IPS DF 4.7 (cell line): ENCODE measurements around the gene HHAT.
"Not testable (repeated sequence)": the region's sequence is repeated elsewhere in the genome, so short reads cannot be mapped to it uniquely, and the experiment has no call there.

Experiments used
- DNase-seq: peaks from one replicate; pipeline ENCODE4 v3.0.0-alpha.2; 2013; ENCODE audit warnings: low spot score; ENCODE audit errors: extremely low read depth

HHAT gene

DNA sequence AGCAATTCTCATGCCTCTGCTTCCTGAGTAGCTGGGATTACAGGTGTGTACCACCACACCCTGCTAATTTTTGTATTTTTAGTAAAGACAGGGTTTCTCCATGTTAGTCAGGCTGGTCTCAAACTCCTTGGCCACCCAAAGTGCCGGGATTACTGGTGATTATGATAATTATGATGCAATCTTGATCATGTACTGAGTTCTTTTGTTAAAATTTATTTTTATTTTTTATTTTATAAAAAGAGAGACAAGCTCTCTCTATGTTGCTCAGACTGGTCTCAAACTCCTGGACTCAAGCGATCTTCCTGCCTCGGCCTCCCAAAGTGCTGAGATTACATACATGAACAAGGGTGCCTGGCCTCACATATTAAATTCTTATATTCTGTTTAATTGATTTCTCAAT, 25.6 kb downstream of the HHAT start:
- DNase-seq = not testable (repeated sequence)

GRCh38 chr1:210358626-210359025, 29.9 kb downstream of the HHAT start:
- no peak for DNase-seq

DNA sequence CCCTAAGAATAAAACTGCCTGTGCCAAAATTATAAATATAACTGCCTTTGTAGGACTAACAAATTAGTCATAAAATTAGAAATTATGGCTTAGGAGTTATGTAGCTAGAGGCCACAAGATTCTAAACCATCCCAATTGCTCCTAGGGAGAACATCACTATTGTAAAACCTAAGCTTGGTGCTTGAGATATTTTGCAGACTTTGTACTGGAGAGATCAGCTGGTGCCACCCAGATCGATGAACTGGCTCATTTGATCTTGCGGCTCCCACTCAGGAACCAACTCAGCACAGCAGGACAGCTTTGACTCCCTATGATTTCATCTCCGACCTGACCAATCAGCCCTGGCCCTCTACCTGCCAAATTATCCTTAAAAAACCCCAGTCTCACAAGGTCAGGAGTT, 30.6 kb downstream of the HHAT start:
- DNase-seq = no peak

GRCh38 chr1:210360852-210361477, 32.3 kb downstream of the HHAT start:
- DNase-seq = no peak

DNA sequence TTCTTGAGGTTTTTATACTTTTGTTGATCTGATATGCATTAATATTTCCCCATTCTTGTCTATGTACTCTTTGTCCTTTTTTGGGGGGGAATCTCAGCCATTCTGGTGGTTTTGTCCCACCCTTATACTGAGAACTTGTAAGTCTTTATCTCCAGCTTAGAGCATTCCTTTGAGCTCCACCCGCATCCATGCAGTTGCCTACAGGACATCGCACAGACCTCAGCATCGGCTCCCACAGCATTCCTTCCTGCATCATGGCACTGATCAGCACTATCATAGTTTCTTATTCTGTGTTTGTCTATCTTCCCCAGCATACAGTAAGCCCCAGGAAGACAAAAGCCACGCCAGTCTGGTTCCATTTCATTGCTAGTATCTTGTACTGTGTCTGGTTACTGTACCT, 33.0 kb downstream of the HHAT start:
- DNase-seq = no peak

DNA sequence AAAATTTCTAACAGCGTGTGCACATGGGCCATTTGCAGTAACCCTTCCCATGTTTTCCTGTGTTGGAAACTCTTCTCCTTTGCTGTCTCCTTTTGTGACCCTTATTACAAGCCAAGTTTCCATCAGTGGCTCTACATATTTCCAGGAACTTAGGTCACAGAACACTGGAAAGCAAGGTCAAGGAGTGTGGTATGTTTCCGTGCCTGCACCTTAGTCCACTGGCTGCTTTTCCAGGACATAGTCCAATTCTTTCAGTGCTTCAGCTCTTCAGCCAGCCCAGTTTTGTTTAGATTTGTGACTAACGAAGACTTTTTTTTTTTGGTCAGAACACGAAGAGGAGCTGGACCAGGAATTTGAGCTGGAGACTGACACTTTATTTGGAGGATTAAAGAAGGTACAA, 33.8 kb downstream of the HHAT start:
- DNase-seq = no peak

- DNase-seq = no peak
Measured at GRCh38 chr1:210363119-210363518, 34.4 kb downstream of the HHAT start.

DNA sequence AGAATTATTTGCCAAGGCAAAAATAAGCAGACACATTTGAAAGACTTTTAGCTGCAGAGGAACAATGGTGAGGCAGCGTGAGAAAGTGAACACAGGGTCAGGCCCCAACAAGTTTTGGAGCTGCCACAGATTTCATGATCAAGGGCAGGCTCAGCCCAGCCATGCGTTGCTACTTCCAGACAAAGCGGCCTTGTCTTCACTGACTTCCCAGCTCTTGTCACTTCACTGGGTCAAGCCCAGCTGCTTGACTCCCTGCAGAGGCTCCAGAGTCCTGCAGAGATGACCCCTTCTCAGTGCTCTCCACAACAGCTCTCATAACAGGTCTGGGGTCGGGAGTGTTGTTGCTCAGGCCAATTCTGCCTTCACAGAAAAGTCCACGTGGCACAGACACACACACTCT, 35.8 kb downstream of the HHAT start:
- no peak for DNase-seq

- DNase-seq = no peak
Measured at GRCh38 chr1:210366767-210367166, 38.1 kb downstream of the HHAT start.

DNA sequence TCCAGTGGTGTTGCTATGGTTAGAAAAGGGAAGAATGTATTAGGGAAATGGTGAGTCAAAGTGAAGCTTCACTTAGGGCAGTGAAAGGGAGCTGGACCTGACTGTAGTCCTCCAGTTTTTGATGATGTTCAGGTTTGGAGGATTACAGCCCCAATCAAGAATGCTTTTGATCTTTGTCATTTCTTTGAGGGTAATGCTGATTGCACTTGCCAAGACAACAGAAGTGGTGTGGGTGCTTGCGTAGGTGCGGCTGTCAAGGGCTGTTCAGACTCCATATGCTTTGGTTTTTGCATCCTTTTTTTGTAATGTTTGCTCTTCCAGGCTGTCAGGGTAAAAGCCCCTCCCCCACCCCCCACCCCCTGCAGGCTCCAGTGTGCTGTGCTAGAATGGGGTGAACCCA, 38.9 kb downstream of the HHAT start:
- no peak for DNase-seq

GRCh38 chr1:210369425-210369824, 40.7 kb downstream of the HHAT start:
- DNase-seq = no peak

DNA sequence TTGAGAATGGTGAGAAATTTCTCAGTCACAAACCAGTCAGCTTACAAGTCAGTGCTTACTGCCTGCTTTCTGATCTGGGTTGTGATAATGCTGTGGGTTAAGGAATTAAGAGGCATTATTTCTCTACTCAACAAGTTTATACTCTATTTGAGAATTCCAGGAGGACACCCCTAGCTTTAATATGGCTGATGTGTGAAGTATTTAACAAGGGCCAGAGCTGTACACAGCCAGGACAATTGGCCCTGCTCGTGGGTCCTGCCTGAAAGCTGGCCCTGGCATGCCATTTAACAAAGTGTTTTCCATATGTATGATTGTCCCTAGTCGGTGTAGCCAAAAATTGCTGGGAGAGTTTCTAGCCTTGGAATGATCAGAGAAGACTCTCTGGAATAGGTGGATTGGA, 43.2 kb downstream of the HHAT start:
- no peak for DNase-seq

GRCh38 chr1:210372491-210372890, 43.8 kb downstream of the HHAT start:
- DNase-seq = no peak

DNA sequence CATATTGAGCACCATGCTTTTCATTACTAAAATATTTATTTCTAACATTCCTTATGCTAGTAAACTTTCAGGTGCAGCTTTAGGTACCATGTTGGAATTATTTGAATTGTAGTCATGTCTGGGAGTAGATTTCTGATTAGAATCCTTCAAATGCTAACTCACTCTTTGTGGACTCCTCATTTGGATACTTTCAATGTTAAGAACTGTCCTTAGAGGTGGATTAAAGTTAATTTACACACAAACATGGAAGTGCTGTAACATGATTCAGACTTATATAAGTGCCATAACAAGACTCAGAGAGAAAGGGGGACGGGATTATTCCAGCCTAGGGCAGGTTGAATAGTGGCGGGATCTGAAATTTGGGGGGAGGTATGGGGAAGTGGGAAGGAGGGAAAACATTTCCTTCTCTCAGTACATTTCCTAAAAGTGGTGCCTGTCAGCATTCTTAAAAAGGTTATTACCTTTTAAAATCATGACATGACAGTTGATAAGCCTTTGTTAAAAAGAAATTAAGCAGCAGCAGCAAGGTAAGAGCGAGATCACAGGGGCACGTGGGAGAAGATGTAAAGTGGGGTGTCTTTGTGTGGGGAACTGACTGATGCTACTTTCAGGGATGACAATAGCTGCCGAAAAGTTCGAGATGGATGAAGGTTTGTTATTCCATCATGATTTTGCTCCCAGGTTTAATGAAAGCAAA, 44.4 kb downstream of the HHAT start:
- DNase-seq = no peak

- DNase-seq = no peak
Measured at GRCh38 chr1:210373628-210373877, 44.9 kb downstream of the HHAT start.

GRCh38 chr1:210373878-210374599, 45.3 kb downstream of the HHAT start:
- DNase-seq = peak; percentile 98

DNA sequence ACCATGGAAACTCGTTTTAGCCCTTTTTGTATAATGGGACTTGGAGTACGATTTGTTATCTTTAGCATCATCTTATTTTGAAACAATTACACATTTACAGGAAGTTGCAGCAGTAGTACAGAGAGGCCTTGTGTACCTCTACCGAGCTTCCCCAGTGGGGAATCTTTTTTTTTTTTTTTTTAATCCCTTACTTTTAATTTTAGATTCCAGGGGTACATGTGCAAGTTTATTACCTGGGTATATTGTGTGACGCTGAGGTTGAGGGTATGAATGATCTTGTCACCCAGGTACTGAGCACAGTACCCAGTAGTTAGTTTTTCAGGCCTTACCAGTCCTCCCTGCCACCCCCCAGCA, 45.9 kb downstream of the HHAT start:
- no peak for DNase-seq

GRCh38 chr1:210376836-210377372, 48.2 kb downstream of the HHAT start:
- DNase-seq = no peak

- DNase-seq = no peak
Measured at GRCh38 chr1:210377731-210378333, 49.1 kb downstream of the HHAT start.

DNA sequence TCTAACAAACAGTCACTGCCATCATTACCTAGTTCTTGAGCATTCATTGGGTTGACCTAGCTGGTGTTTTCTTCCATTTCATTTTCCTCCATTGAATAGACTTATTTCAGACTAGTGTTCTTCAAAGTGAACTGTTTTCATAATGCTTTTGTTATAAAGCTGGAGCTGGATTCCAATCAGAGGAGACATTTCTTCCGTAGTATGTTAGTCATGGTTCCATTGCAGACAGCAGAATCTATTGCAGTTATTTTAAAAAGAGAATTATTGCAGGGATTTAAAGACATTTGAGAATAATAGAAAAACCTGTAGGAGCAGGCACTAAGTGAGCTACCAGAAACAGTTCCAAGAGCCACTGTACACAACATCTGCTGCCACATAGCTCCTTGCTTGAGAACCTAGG, 50.0 kb downstream of the HHAT start:
- no peak for DNase-seq

DNA sequence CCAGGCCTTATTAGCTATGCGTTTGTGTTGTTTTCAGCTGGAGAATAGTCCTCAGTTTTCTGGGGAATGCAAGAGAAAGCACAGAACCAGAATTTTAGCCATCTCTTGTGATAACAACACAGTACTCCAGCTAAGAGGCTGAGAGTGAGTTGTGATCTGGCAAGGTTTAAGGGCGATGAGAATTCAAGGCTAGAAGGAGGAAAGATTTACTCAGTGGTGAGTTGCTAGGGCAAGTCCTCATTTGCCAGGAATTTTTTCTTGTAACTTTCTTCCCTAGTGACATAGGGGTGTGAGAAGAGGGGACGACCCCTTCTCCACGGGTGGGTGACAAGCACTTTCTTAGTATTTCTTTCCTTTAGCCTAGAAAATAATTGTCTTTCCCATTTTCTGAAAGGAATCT, 53.2 kb downstream of the HHAT start:
- no peak for DNase-seq

- DNase-seq = no peak
Measured at GRCh38 chr1:210384625-210385024, 55.9 kb downstream of the HHAT start.
